Left lung (tissue), 10 donors: ENCODE data around the gene POLA2. TPM values are rescaled to one million over a fixed set of nuclear protein-coding genes. Genes with fewer than 3 reads are reported as not detected.

Experiments
- ATAC-seq: fragments of 200-7000 bp; cut with Tn5 transposase; one replicate; pipeline ENCODE4 v1.9.1; 2020; ENCODE audit warnings: moderate library complexity
- DNase-seq, 4 donors: peaks; one replicate each; pipeline ENCODE4 v3.0.0-alpha.2; 2013 to 2020
- H3K27ac ChIP-seq, 2 donors: fragments of 200-600 bp; sonication (generic) in 1 of 2; one replicate each; pipeline versions ENCODE4 v1.5.0 to v1.8.0; 2020 to 2021
- H3K27me3 ChIP-seq, 2 donors: fragments of 200-600 bp; sonication (generic) in 1 of 2; one replicate each; pipeline versions ENCODE4 v1.5.0 to v1.8.0; 2020 to 2021
- H3K36me3 ChIP-seq, 2 donors: fragments of 200-600 bp; sonication (generic) in 1 of 2; one replicate each; pipeline versions ENCODE4 v1.5.0 to v1.8.0; 2020 to 2021
- H3K4me1 ChIP-seq, 2 donors: fragments of 200-600 bp; one replicate each; pipeline ENCODE4 v1.8.0; 2021
- H3K4me3 ChIP-seq, 2 donors: fragments of 200-600 bp; sonication (generic) in 1 of 2; one replicate each; pipeline versions ENCODE4 v1.5.0 to v1.8.0; 2020 to 2021; ENCODE audit warnings: mild to moderate bottlenecking in 1 of 2
- H3K9me3 ChIP-seq, 2 donors: fragments of 200-600 bp; sonication (generic) in 1 of 2; one replicate each; pipeline versions ENCODE4 v1.5.0 to v1.8.0; 2020 to 2021
- CTCF ChIP-seq, 2 donors: fragments of 200-600 bp; sonication (generic) in 1 of 2; IDR thresholded peaks; one replicate each; pipeline versions ENCODE4 v1.5.0 to v1.8.0; 2021; ENCODE audit warnings: antibody characterized with exemption in 2 of 2
- intact Hi-C, 2 donors: fragments of 100-400 bp; cut with DNase I; formaldehyde crosslinking; loops; one replicate each; pipeline versions ENCODE4 v1.11.2 to v1.14.2; 2022
- polyA plus RNA-seq, 6 donors: library from polyadenylated mRNA; unstranded; fragments of 120-200 nt; gene quantifications; one replicate each; pipeline ENCODE4 v1.2.1, GENCODE V29; 2013; ENCODE audit not compliant: insufficient read length in 6 of 6
- total RNA-seq, 2 donors: library from RNA; stranded (reverse); fragmentation: NEBNext Ultra II Directional; extraction: Animal tissue kit (Norgen Biotek cat#: 25700); gene quantifications; one replicate each; pipeline ENCODE4 v1.2.1, GENCODE V29; 2021
- donor health status: DM: no; HTN: yes; CAD: no.
- donor health status: DM: no; HTN: no; CAD: no.

The POLA2 gene
- total and polyA plus RNA-seq, 8 donors = 9.4 to 30.2 (median 21.1) TPM

GRCh38 chr11:65340226-65340625, 78.5 kb downstream of the POLA2 start:
- Histone ChIP-seq H3K36me3 (peaks cover 8 to 59% of the 10 kb centered on the region in 2 donors), H3K9me3 (no peaks in the 10 kb centered on the region), H3K27ac (no peak overlapping the region), H3K27me3 (no peaks in the 10 kb centered on the region), H3K4me1 (peaks cover under 1 to 13% of the 10 kb centered on the region in 2 donors), H3K4me3 (no peak overlapping the region)
- intact Hi-C loops = no loop called here
- no peak for TF ChIP-seq CTCF (IDR thresholded peaks at IDR 0.05)
- ATAC-seq (no peak), DNase-seq (no peak)

- no peak overlapping the region for H3K27ac ChIP-seq
- TF ChIP-seq CTCF (IDR thresholded peaks at IDR 0.05) = no peak
- intact Hi-C loops = no loop called here
- DNase-seq (no peak), ATAC-seq (no peak)
- H3K9me3 ChIP-seq = no peaks in the 10 kb centered on the region
- no peaks in the 10 kb centered on the region for H3K4me1 ChIP-seq
- H3K36me3 ChIP-seq = peaks cover 8 to 76% of the 10 kb centered on the region in 2 donors
- no peak overlapping the region for H3K4me3 ChIP-seq
- no peaks in the 10 kb centered on the region for H3K27me3 ChIP-seq
Measured at GRCh38 chr11:65341856-65342255, 80.1 kb downstream of the POLA2 start.

Other genes with a start within 250 kb of the POLA2 start
- 10 to 100 TPM; 85.3 to 89.9 TPM for gene ARL2, start 247.8 kb upstream of the POLA2 start, total RNA-seq
- gene ARL2, start 247.8 kb upstream of the POLA2 start, polyA plus RNA-seq = 10 to 100 TPM; 42.2 to 58.3 (median 48.1) TPM
- gene SNX15, start 234.5 kb upstream of the POLA2 start, total RNA-seq = 10 to 100 TPM; 22.6 to 27.4 TPM
- 10 to 100 TPM; 22.0 to 26.3 (median 23.3) TPM for gene SNX15, start 234.5 kb upstream of the POLA2 start, polyA plus RNA-seq
- gene SAC3D1, start 220.8 kb upstream of the POLA2 start, total RNA-seq = 10 to 100 TPM; 13.2 to 15.4 TPM
- 10 to 100 TPM in 4 of 6 donors, 1 to 10 TPM in 2; 8.9 to 14.0 (median 11.1) TPM for gene SAC3D1, start 220.8 kb upstream of the POLA2 start, polyA plus RNA-seq
- 10 to 100 TPM in 1 of 2 donors, 1 to 10 TPM in 1; 8.5 to 10.4 TPM for gene NAALADL1, start 203.4 kb upstream of the POLA2 start, total RNA-seq
- 10 to 100 TPM; 11.5 to 20.7 (median 15.4) TPM for gene NAALADL1, start 203.4 kb upstream of the POLA2 start, polyA plus RNA-seq
- 10 to 100 TPM in 1 of 2 donors, 1 to 10 TPM in 1; 7.1 to 11.3 TPM for gene CDCA5, start 177.9 kb upstream of the POLA2 start, total RNA-seq
- gene CDCA5, start 177.9 kb upstream of the POLA2 start, polyA plus RNA-seq = 10 to 100 TPM; 12.7 to 27.9 (median 17.1) TPM
- gene ZFPL1, start 177.7 kb upstream of the POLA2 start, total RNA-seq = 10 to 100 TPM; 32.6 to 36.4 TPM
- gene ZFPL1, start 177.7 kb upstream of the POLA2 start, polyA plus RNA-seq = 10 to 100 TPM; 24.9 to 30.4 (median 27.7) TPM
- 10 to 100 TPM; 79.4 to 86.8 TPM for gene VPS51, start 165.7 kb upstream of the POLA2 start, total RNA-seq
- gene VPS51, start 165.7 kb upstream of the POLA2 start, polyA plus RNA-seq = 100 to 1,000 TPM in 4 of 6 donors, 10 to 100 TPM in 2; 97.2 to 143 (median 118) TPM
- 10 to 100 TPM; 37.1 to 41.0 TPM for gene TM7SF2, start 150.1 kb upstream of the POLA2 start, total RNA-seq
- 10 to 100 TPM; 16.1 to 25.5 (median 21.5) TPM for gene TM7SF2, start 150.1 kb upstream of the POLA2 start, polyA plus RNA-seq
- 10 to 100 TPM in 1 of 2 donors, 1 to 10 TPM in 1; 8.0 to 10.6 TPM for gene ZNHIT2, start 144.3 kb upstream of the POLA2 start, total RNA-seq
- 1 to 10 TPM; 3.1 to 6.2 (median 4.9) TPM for gene ZNHIT2, start 144.3 kb upstream of the POLA2 start, polyA plus RNA-seq
- gene FAU, start 139.8 kb upstream of the POLA2 start, total RNA-seq = 100 to 1,000 TPM; 621 to 685 TPM
- 1,000 to 10,000 TPM in 1 of 6 donors, 100 to 1,000 TPM in 5; 705 to 1,036 (median 867) TPM for gene FAU, start 139.8 kb upstream of the POLA2 start, polyA plus RNA-seq
- gene MRPL49, start 139.6 kb upstream of the POLA2 start, total RNA-seq = 10 to 100 TPM; 46.8 to 47.2 TPM
- gene MRPL49, start 139.6 kb upstream of the POLA2 start, polyA plus RNA-seq = 10 to 100 TPM; 39.3 to 44.4 (median 41.9) TPM
- gene SYVN1, start 127.4 kb upstream of the POLA2 start, total RNA-seq = 10 to 100 TPM; 63.5 to 74.5 TPM
- 10 to 100 TPM; 37.2 to 53.4 (median 45.2) TPM for gene SYVN1, start 127.4 kb upstream of the POLA2 start, polyA plus RNA-seq
- gene SPDYC, start 91.7 kb upstream of the POLA2 start, total RNA-seq = not detected
- not detected for gene SPDYC, start 91.7 kb upstream of the POLA2 start, polyA plus RNA-seq
- 100 to 1,000 TPM; 232 to 248 TPM for gene CAPN1, start 80.0 kb upstream of the POLA2 start, total RNA-seq
- gene CAPN1, start 80.0 kb upstream of the POLA2 start, polyA plus RNA-seq = 100 to 1,000 TPM in 1 of 6 donors, 10 to 100 TPM in 5; 80.5 to 100 (median 86.0) TPM
- gene CDC42EP2, start 52.9 kb downstream of the POLA2 start, total RNA-seq = 10 to 100 TPM; 11.6 to 18.5 TPM
- gene CDC42EP2, start 52.9 kb downstream of the POLA2 start, polyA plus RNA-seq = 10 to 100 TPM in 1 of 6 donors, 1 to 10 TPM in 5; 4.6 to 12.5 (median 8.5) TPM
- 10 to 100 TPM; 47.4 to 51.4 TPM for gene DPF2, start 71.9 kb downstream of the POLA2 start, total RNA-seq
- gene DPF2, start 71.9 kb downstream of the POLA2 start, polyA plus RNA-seq = 10 to 100 TPM; 85.0 to 94.8 (median 92.4) TPM
- under 1 TPM; 0.21 to 0.32 TPM for gene TIGD3, start 92.8 kb downstream of the POLA2 start, total RNA-seq
- gene TIGD3, start 92.8 kb downstream of the POLA2 start, polyA plus RNA-seq = under 1 TPM in 5 of 6 donors, not detected in 1; 0.14 to 0.39 (median 0.24) TPM
- gene SLC25A45, start 120.7 kb downstream of the POLA2 start, total RNA-seq = 1 to 10 TPM; 8.4 to 9.8 TPM
- 10 to 100 TPM; 10.7 to 17.0 (median 12.8) TPM for gene SLC25A45, start 120.7 kb downstream of the POLA2 start, polyA plus RNA-seq
- gene FRMD8, start 124.7 kb downstream of the POLA2 start, total RNA-seq = 10 to 100 TPM; 31.7 to 31.9 TPM
- 10 to 100 TPM; 15.8 to 22.2 (median 19.3) TPM for gene FRMD8, start 124.7 kb downstream of the POLA2 start, polyA plus RNA-seq
- 1,000 to 10,000 TPM; 1,146 to 1,441 TPM for gene NEAT1, start 160.8 kb downstream of the POLA2 start, total RNA-seq
- 100 to 1,000 TPM; 106 to 190 (median 144) TPM for gene NEAT1, start 160.8 kb downstream of the POLA2 start, polyA plus RNA-seq
- over 10,000 TPM; 12,400 to 15,875 TPM for gene MALAT1, start 237.1 kb downstream of the POLA2 start, total RNA-seq
- 100 to 1,000 TPM; 608 to 824 (median 717) TPM for gene MALAT1, start 237.1 kb downstream of the POLA2 start, polyA plus RNA-seq